Measurements from ENCODE around the gene UGP2.
"Not testable (repeated sequence)": the region's sequence is repeated elsewhere in the genome, so short reads cannot be mapped to it uniquely, and the experiment has no call there.

The UGP2 gene

DNA sequence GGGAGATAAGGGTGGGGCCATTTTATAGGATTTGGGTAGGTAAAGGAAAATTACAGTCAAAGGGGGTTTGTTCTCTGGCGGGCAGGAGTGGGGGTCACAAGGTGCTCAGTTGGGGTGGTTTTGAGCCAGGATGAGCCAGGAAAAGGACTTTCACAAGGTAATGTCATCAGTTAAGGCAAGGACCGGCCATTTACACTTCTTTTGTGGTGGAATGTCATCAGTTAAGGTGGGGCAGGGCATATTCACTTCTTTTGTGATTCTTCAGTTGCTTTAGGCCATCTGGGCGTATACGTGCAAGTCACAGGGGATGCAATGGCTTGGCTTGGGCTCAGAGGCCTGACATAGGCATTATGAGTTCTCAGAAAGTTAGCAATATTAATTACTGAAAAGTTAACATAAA, 5.9 kb downstream of the UGP2 start:
- not testable (repeated sequence) for H3K4me3 Mint-ChIP-seq; H3K27me3 Mint-ChIP-seq; H3K9me3 Mint-ChIP-seq (ENCODE audit: low read depth)
- peaks cover 11% of the 10 kb centered on the region for H3K36me3 Mint-ChIP-seq
- peaks cover 90% of the 10 kb centered on the region for H3K4me1 Mint-ChIP-seq (ENCODE audit: low read depth)
- H3K27ac Mint-ChIP-seq: peak overlapping the region; percentile 75

DNA sequence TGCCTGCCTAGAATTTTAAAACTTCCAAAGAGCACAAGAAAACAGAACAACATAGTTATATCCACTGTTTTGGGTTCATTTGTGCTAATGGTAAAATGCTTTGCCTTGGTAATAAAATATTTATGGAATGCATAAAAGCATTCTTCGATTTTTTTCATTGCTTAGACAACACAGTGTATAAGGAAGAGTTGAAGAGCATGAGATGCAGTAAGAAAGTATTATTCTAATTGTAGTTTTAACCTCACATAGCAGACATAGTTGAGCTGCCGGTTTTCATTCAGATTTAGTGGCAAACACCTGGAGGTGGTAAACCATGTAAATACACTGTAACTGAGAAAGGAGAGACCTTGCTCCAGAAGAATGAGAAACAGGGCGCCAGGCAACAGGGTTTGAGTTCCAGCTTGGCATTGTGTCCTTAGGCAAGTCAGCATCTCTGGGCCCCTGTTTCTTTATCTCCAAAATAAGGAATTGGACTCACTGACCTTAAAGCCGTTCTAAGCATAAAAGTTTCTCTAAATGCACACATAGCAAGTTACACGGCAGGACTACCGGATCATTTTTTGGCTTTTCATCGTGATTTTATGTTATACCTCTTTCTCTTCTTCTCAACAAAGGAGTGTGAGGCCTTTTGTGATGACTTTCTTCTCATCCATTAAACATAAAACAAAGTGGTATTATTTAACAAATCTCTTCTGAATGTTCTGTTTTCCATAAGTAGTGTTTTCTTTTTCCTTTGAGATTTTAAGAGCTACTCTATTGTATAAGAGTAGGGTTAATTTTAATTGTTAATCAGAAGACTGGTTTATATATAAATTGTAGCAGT, 7.9 kb downstream of the UGP2 start:
- H3K27ac Mint-ChIP-seq: peak overlapping the region; percentile 82
- no peak overlapping the region for H3K4me3 Mint-ChIP-seq
- peaks cover 91% of the 10 kb centered on the region for H3K4me1 Mint-ChIP-seq (ENCODE audit: low read depth)
- H3K36me3 Mint-ChIP-seq: peaks cover 9% of the 10 kb centered on the region
- no peaks in the 10 kb centered on the region for H3K27me3 Mint-ChIP-seq
- H3K9me3 Mint-ChIP-seq (ENCODE audit: low read depth): peaks cover 7% of the 10 kb centered on the region

DNA sequence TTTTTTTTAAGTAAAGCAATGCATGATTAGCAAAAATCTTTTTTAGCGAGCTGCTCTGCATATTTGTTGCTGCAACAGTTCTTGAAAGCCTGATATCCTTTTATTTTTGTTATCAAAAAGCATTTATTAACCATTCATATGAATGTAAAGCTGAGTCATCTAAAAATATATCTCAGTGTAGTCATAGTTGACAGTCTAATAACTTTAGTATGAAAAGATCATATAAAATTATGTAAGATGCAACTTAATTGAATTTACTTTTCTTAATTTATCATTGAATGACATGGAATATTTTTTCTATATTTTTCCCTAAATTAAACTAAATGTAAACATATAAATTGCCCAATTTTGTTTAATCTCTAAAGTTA, 8.5 kb downstream of the UGP2 start:
- peak overlapping the region; percentile 82 for H3K27ac Mint-ChIP-seq
- H3K9me3 Mint-ChIP-seq (ENCODE audit: low read depth): peaks cover 7% of the 10 kb centered on the region
- H3K27me3 Mint-ChIP-seq: no peaks in the 10 kb centered on the region
- peaks cover 91% of the 10 kb centered on the region for H3K4me1 Mint-ChIP-seq (ENCODE audit: low read depth)
- H3K36me3 Mint-ChIP-seq: peaks cover 9% of the 10 kb centered on the region
- no peak overlapping the region for H3K4me3 Mint-ChIP-seq

DNA sequence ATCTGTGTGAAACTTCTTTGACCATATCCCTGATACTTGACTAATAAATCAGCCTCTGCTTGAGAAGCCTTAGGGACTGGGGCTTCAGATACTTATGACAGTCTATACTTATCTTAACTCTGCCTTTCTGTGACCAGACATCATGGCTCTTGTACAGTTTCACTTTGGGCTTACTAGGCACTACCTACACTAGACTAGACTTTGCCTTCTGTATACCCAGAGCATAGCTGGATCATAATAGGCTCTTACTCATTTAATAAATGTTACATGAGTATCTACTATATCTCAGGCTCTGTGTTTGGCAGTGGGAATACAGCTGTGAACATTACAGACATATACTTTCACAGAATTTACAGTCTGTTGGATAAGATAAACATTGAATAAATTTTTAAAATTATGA, 9.0 kb downstream of the UGP2 start:
- H3K4me3 Mint-ChIP-seq: no peak overlapping the region
- peaks cover 7% of the 10 kb centered on the region for H3K9me3 Mint-ChIP-seq (ENCODE audit: low read depth)
- peaks cover 9% of the 10 kb centered on the region for H3K36me3 Mint-ChIP-seq
- peaks cover 92% of the 10 kb centered on the region for H3K4me1 Mint-ChIP-seq (ENCODE audit: low read depth)
- H3K27me3 Mint-ChIP-seq: no peaks in the 10 kb centered on the region
- H3K27ac Mint-ChIP-seq: peak overlapping the region; percentile 85

DNA sequence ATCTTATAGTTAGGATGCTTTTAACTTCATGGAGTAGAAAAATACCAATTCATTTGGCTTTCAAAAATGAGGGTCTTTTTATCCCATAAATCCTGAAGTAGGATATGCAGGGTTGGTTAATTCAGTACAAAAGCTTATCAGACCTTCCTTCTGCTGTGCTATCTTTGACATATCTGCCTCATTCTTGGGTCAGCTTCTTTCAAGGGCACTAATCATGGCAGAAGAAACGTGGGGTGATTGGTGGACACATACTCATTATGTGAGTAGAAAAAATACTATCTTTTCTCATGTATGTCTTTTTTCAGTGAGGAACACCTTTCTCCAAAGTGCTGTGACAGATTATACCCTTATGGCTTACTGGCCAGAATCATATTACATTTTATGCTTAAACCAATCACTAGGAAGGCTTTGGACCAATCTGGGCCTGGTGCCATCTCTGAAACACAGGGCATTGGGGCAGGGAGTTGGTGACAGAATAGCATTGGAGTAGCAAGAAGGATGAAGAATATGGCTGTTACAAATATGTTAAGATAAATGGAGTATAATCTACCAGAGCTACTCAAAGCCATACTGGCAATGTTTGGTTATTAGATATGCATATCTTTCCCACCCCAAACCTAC, 10.1 kb downstream of the UGP2 start:
- Mint-ChIP-seq H3K9me3 (ENCODE audit: low read depth) (peaks cover 7% of the 10 kb centered on the region), H3K4me3 (no peak overlapping the region), H3K4me1 (ENCODE audit: low read depth) (peaks cover 93% of the 10 kb centered on the region), H3K27me3 (no peaks in the 10 kb centered on the region), H3K27ac (peak overlapping the region; percentile 66), H3K36me3 (peaks cover 11% of the 10 kb centered on the region)

DNA sequence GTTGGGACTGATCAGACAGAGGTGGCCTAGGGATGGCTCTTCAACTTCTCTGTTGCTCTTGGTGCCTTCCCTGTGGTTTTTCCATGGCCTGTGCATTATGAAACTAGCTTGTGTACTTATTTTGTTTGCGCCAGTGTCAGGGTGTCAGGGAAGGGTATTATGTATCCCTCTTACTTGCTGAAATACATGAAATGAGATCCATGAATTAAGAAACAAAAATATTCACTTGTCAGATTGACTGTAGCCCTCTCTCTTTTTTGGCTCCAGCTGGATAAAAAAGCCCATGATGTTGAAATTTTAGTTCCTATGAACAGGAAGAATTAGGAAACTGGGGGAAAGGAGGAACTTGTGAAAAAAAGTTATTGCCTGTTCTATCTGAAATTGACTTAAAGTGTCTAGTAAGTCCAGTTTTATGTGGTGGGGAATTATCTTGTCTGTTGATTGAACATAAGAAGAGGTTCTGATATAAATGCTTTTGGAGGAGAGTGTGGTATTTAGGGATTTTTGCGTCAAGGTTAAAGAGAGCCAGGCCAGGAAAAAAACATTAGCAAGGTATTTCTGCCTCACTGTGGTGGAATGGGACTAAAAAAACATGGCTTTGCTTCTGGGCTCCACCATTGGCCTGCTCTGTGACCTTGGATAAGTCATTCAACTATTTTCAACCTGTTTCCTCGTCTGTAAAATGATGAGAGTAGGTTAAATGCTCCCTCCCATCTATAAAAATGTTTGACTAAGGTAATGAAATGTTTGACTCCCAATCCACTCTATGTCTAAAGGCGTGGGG, 12.0 kb downstream of the UGP2 start:
- peaks cover 84% of the 10 kb centered on the region for H3K4me1 Mint-ChIP-seq (ENCODE audit: low read depth)
- H3K36me3 Mint-ChIP-seq: peaks cover 8% of the 10 kb centered on the region
- H3K9me3 Mint-ChIP-seq (ENCODE audit: low read depth): peaks cover 3% of the 10 kb centered on the region
- H3K4me3 Mint-ChIP-seq: no peak overlapping the region
- peak overlapping the region; percentile 94 for H3K27ac Mint-ChIP-seq
- H3K27me3 Mint-ChIP-seq: no peaks in the 10 kb centered on the region

DNA sequence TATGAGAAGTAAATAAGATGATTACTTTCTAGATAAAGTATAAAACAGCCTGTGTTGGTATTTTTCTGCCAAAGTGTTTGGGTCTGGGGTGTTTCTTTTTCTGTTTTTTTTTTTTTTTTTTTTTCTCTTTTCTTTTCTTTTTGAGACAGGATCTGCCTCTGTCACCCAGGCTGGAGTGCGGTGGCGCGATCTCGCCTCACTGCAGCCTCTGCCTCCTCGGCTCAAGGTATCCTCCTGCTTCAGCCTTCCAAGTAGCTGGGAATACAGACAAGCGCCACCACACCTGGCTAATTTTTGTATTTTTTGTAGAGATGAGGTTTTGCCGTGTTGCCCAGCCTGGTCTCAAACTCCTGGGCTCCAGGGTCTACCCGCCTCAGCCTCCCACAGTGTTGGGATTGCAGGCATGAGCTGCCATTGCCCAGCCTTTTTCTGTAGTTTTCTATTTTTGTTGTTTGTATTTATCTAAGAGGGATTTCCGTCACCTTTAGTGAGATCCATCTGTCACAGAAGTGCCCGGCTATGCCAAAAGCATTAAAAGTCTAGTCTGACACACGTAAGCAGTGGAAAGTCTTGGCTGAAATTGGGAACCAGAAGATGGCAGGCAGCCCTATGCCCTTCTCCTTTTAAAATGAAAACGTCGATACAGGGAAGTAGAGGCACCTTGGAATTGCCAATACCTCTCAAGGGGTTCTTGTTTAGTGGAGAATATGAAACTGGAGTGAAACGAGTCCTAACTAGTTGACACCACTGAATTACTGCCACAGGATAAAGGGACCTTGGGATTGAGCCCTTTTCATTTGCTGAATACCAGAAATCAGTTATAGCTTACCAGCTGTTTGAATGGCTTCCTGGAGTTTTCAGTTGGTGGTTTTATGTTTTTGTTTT, 14.0 kb downstream of the UGP2 start:
- Mint-ChIP-seq H3K9me3 (ENCODE audit: low read depth) (peaks cover 3% of the 10 kb centered on the region), H3K27me3 (no peaks in the 10 kb centered on the region), H3K36me3 (peaks cover 11% of the 10 kb centered on the region), H3K4me3 (peak overlapping the region; percentile 67), H3K4me1 (ENCODE audit: low read depth) (peaks cover 67% of the 10 kb centered on the region), H3K27ac (peak overlapping the region; percentile 94)

DNA sequence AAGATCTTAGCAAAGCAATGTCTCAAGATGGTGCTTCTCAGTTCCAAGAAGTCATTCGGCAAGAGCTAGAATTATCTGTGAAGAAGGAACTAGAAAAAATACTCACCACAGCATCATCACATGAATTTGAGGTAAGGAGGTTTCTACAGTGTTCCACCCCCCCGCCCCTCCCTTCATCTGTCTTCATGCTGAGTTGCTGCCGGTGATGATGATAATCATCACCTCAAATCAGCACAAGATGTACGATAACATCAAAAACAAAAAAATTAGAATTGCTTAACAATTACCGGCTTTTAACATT, 14.6 kb downstream of the UGP2 start:
- peaks cover 3% of the 10 kb centered on the region for H3K9me3 Mint-ChIP-seq (ENCODE audit: low read depth)
- H3K27ac Mint-ChIP-seq: peak overlapping the region; percentile 94
- peaks cover 9% of the 10 kb centered on the region for H3K36me3 Mint-ChIP-seq
- no peaks in the 10 kb centered on the region for H3K27me3 Mint-ChIP-seq
- peak overlapping the region; percentile 67 for H3K4me3 Mint-ChIP-seq
- peaks cover 66% of the 10 kb centered on the region for H3K4me1 Mint-ChIP-seq (ENCODE audit: low read depth)

DNA sequence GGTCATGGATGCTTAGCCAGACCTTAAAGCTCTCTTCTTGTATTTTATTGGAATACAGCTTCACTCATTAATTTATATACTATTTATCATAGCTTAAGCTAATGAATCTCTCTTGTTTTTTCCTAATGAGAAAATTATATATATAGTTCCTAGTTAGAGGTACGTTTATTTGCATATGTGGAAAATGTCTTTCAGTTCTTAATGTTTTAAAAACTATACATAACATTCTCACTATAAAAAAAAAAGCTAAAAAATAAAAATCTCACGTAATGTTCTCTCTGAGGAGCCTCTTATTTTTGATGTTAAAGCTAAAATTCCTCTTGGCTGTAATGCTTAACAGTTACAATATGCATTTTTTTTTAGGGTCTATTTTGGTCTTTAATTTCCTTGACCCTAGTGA, 16.6 kb downstream of the UGP2 start:
- Mint-ChIP-seq H3K4me3 (no peak overlapping the region), H3K4me1 (ENCODE audit: low read depth) (peaks cover 59% of the 10 kb centered on the region), H3K36me3 (peaks cover 9% of the 10 kb centered on the region), H3K27me3 (no peaks in the 10 kb centered on the region), H3K27ac (peak overlapping the region; percentile 56), H3K9me3 (ENCODE audit: low read depth) (no peaks in the 10 kb centered on the region)

DNA sequence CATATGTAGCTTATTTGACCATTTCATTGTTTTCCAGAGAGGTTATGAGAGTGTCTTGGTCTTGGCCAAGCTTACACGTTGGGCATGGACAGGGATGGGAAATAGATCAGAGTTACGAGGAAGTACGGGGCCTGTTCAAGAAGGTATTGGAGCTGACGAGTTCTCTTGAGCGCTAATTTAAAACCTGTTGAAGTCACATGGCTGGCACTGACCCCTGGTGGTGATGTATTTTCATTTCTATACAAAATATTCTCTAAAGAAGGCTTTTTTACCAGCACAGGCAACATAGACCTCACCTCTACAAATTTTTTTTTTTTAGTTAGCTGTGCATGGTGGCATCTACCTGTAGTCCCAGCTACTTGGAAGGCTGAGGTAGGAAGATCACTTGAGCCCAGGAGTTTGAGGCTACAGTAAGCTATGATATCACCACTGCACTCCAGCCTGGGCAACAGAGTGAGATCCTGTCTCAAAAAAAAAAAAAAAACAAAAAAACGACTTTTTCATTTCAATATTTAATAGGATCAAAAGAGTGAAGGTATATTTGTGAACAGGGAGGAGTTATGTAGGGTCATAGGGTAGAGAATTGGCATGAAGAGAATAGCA, 19.6 kb downstream of the UGP2 start:
- Mint-ChIP-seq H3K4me3 (no peak overlapping the region), H3K27me3 (no peaks in the 10 kb centered on the region), H3K27ac (peak overlapping the region; percentile 9), H3K36me3 (peaks cover 13% of the 10 kb centered on the region), H3K9me3 (ENCODE audit: low read depth) (no peaks in the 10 kb centered on the region), H3K4me1 (ENCODE audit: low read depth) (peaks cover 51% of the 10 kb centered on the region)

DNA sequence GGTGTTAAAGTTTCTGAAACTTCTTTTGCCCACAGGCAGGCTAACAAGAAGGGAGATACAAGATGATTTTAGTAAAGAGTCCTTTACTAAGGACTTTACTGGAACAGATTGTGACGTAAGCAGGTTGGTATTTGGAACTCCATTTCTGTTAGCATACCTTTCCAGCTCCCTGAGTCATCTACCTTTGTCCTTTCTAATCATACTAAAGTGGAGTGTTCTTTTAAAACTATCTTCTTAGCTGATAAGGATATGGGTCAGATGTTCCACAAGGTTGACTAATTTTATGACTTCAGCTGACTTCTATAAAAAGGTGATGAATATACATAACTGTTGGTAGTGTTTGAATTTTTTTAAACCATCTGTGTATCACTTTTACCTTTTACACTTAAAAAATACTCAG, 21.1 kb downstream of the UGP2 start:
- Mint-ChIP-seq H3K4me3 (no peak overlapping the region), H3K27me3 (no peaks in the 10 kb centered on the region), H3K9me3 (ENCODE audit: low read depth) (no peaks in the 10 kb centered on the region), H3K36me3 (peaks cover 15% of the 10 kb centered on the region), H3K27ac (peak overlapping the region; percentile 58), H3K4me1 (ENCODE audit: low read depth) (peaks cover 50% of the 10 kb centered on the region)

DNA sequence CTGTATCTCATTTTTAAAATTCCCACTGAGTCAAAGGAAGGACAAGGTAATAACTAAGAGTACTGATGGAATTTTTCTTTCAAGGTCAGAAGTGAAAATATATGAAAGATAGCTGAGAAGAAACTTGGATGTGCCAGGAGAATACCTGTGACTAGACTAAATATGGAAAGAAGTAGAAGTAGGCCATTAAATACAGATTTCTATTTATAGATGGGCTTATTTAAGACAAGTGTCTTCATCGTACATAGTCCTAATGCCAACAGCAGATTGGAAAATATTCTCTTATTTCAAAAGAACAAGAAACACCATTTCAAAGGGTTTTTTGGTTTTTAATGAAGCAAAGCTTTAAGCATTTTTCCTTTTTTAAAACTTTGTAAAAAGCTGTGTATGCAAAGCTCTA, 22.0 kb downstream of the UGP2 start:
- Mint-ChIP-seq H3K9me3 (ENCODE audit: low read depth) (no peaks in the 10 kb centered on the region), H3K4me3 (no peak overlapping the region), H3K4me1 (ENCODE audit: low read depth) (peaks cover 51% of the 10 kb centered on the region), H3K27ac (no peak overlapping the region), H3K27me3 (no peaks in the 10 kb centered on the region), H3K36me3 (peaks cover 14% of the 10 kb centered on the region)

DNA sequence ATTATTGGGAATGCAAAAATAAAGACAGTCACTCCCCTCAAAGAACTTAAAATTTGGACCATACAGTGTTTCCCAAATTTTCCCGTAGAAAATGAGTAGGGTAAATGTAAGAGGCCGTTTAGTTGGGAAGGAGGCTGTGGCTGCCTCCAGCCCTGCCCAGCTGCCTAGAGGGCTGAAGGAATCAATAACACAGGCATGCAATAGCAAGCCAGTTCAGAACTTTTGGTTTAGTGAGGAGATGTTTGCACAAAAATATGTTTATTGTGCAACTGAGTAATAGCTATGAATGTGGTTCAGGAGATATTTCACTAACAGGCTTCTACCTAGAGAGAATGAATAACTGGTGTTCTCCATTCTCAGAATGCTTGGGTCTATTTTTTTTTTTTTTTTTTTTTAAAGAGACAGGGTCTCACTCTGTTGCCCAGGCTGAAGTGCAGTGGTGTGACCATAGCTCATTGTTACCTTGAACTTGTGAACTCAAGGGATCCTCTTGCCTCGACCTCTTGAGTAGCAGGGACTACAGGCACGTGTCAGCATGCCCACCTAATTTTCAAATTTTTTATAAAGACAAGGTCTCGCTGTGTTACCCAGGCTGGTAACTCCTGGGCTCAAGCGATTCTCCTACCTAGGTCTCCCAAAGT, 23.6 kb downstream of the UGP2 start:
- Mint-ChIP-seq H3K4me3 (no peak overlapping the region), H3K36me3 (peaks cover 11% of the 10 kb centered on the region), H3K27me3 (no peaks in the 10 kb centered on the region), H3K27ac (no peak overlapping the region), H3K9me3 (ENCODE audit: low read depth) (no peaks in the 10 kb centered on the region), H3K4me1 (ENCODE audit: low read depth) (peaks cover 51% of the 10 kb centered on the region)

Measured in activated naive CD8-positive, alpha-beta T cell (primary cell).